SK-MEL-5 (cell line): Measurements from ENCODE around the gene ZNF268. TPM values are rescaled to one million over a fixed set of nuclear protein-coding genes. Genes with fewer than 3 reads are reported as not detected.

Experiments used
- DNase-seq: peaks from one replicate; pipeline ENCODE4 v3.0.0-alpha.2; 2016; ENCODE audit warnings: low read depth, low spot score
- in situ Hi-C: cut with HindIII; loops from 2 replicates; pipeline ENCODE4 v1.10.0; 2016; ENCODE audit warnings: low sequenced_read_pairs, high pct_unique_total_duplicates, low pct_unique_long_range_greater_than_20kb
- polyA plus RNA-seq, 2 experiments: library from polyadenylated mRNA; depleted of rRNA; stranded (reverse); fragments of >200 nt; gene quantifications; 2 replicates each; pipeline ENCODE4 v1.2.3, GENCODE V29; 2015
- total RNA-seq: library from RNA; depleted of rRNA; stranded (reverse); fragments of >200 nt; shearing (Covaris generic); gene quantifications from 2 replicates; pipeline ENCODE4 v1.2.3, GENCODE V29; 2014; rRNA removed

ZNF268 gene
- total RNA-seq, result 34.0 and 35.5 TPM in 2 replicates
- polyA plus RNA-seq (2015; cell fraction: cytosol; rRNA removed), result 9.6 and 15.4 TPM in 2 replicates
- polyA plus RNA-seq (2015; cell fraction: nucleus; rRNA removed), result 11.3 and 12.2 TPM in 2 replicates

- DNase-seq, result peak; percentile 95
- in situ Hi-C loops, result no loop called here
Measured at GRCh38 chr12:133181238-133181959, at the start of gene ZNF268. Gene ZNF268 (plus strand): TSS chr12:133181495. CDS start chr12:133181998, 503 bp downstream.

- in situ Hi-C loops, result no loop called here
Measured at GRCh38 chr12:133135747-133136146, 45.5 kb upstream of the ZNF268 start.

GRCh38 chr12:133145981-133146380, 35.3 kb upstream of the ZNF268 start:
- in situ Hi-C loops, result no loop called here
- DNase-seq, result no peak

More at GRCh38 chr12:133135747-133136146, 45.5 kb upstream of the ZNF268 start:
- no peak for DNase-seq

- no peak for DNase-seq
- in situ Hi-C loops, result no loop called here
Measured at GRCh38 chr12:133156125-133156690, 25.1 kb upstream of the ZNF268 start.

- in situ Hi-C loops, result no loop called here
- DNase-seq, result no peak
Measured at GRCh38 chr12:133165776-133166175, 15.5 kb upstream of the ZNF268 start.

GRCh38 chr12:133172491-133172890, 8.8 kb upstream of the ZNF268 start:
- in situ Hi-C loops, result no loop called here

GRCh38 chr12:133174901-133175300, 6.4 kb upstream of the ZNF268 start:
- in situ Hi-C loops, result no loop called here
- DNase-seq, result no peak

More at GRCh38 chr12:133172491-133172890, 8.8 kb upstream of the ZNF268 start:
- DNase-seq, result no peak

GRCh38 chr12:133180669-133181068, 626 bp upstream of the ZNF268 start:
- no peak for DNase-seq
- in situ Hi-C loops, result no loop called here

GRCh38 chr12:133190176-133190575, 8.9 kb downstream of the ZNF268 start:
- DNase-seq, result no peak
- in situ Hi-C loops, result no loop called here

- in situ Hi-C loops, result no loop called here
Measured at GRCh38 chr12:133192847-133193246, 11.6 kb downstream of the ZNF268 start.

GRCh38 chr12:133201888-133202287, 20.6 kb downstream of the ZNF268 start:
- in situ Hi-C loops, result no loop called here
- no peak for DNase-seq

More at GRCh38 chr12:133192847-133193246, 11.6 kb downstream of the ZNF268 start:
- no peak for DNase-seq

- in situ Hi-C loops, result no loop called here
Measured at GRCh38 chr12:133202493-133203343, 21.4 kb downstream of the ZNF268 start.

GRCh38 chr12:133203344-133204263, 22.3 kb downstream of the ZNF268 start:
- DNase-seq, result no peak
- in situ Hi-C loops, result no loop called here

More at GRCh38 chr12:133202493-133203343, 21.4 kb downstream of the ZNF268 start:
- no peak for DNase-seq

- in situ Hi-C loops, result no loop called here
- no peak for DNase-seq
Measured at GRCh38 chr12:133204264-133204603, 22.9 kb downstream of the ZNF268 start.

- in situ Hi-C loops, result no loop called here
- DNase-seq, result no peak
Measured at GRCh38 chr12:133206390-133206789, 25.1 kb downstream of the ZNF268 start.

GRCh38 chr12:133215724-133216123, 34.4 kb downstream of the ZNF268 start:
- no peak for DNase-seq
- in situ Hi-C loops, result no loop called here

- in situ Hi-C loops, result no loop called here
Measured at GRCh38 chr12:133217219-133217618, 35.9 kb downstream of the ZNF268 start.

More at GRCh38 chr12:133217219-133217618, 35.9 kb downstream of the ZNF268 start:
- no peak for DNase-seq
